Measurements from ENCODE around the gene EMSY. TPM values are rescaled to one million over a fixed set of nuclear protein-coding genes. Genes with fewer than 3 reads are reported as not detected.
A peak's percentile ranks its signal among the peaks of the same experiment; 100 is the strongest.

The EMSY gene
- total RNA-seq, 4 donors from 2014 or later: 13.2 to 43.4 (median 29.0) TPM

- Histone ChIP-seq H3K4me3 (no peak overlapping the region), H3K27me3 (no peaks in the 10 kb centered on the region), H3K4me1 (peaks cover 0 to 10% of the 10 kb centered on the region in 2 donors), H3K9me3 (no peaks in the 10 kb centered on the region), H3K36me3 (no peaks in the 10 kb centered on the region), H3K27ac (peak overlapping the region in 1 of 2 donors; percentile 88)
- TF ChIP-seq CTCF (IDR thresholded peaks at IDR 0.05) (no peak), POLR2A (IDR thresholded peaks at IDR 0.05) (no peak)
- intact Hi-C loops (cut with DNase I; ENCODE audit: low total_unique reads): no loop called here
- no peak for DNase-seq
These were observed 156.5 kb downstream of the EMSY start for GRCh38 chr11:76601272-76601671.

GRCh38 chr11:76601724-76602123 lies 156.9 kb downstream of the EMSY start:
- Histone ChIP-seq H3K27ac (peak overlapping the region; percentile 52 to 88), H3K4me3 (no peak overlapping the region), H3K36me3 (no peaks in the 10 kb centered on the region), H3K4me1 (peaks cover 0 to 10% of the 10 kb centered on the region in 2 donors), H3K27me3 (no peaks in the 10 kb centered on the region), H3K9me3 (no peaks in the 10 kb centered on the region)
- TF ChIP-seq CTCF (IDR thresholded peaks at IDR 0.05) (no peak), POLR2A (IDR thresholded peaks at IDR 0.05) (no peak)
- intact Hi-C loops (cut with DNase I; ENCODE audit: low total_unique reads): no loop called here
- no peak for DNase-seq

DNA sequence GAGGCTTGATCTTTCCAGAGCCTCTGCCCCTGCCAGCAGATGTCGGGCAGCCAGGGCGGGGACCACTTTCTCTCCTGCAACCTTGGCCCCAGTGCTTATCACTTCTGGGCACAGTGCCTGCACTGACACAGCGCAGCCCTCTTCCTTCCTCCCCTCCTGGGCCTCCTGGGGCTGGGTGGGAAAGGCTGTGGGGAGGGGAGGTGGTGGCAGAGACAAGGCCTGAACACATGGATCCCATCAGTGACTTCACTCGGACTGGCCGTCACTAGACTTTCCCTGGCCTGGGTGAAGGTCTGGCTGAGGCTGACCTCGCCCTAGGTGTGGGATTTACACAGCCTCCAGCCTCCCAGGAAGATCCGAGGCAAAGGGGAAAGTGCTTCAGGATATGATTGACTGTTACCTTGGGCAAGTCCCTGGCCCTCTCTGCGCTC lies 157.6 kb downstream of the EMSY start:
- peak; percentile 48 to 58 for DNase-seq
- H3K4me3 ChIP-seq: no peak overlapping the region
- no peaks in the 10 kb centered on the region for H3K36me3 ChIP-seq
- no peaks in the 10 kb centered on the region for H3K9me3 ChIP-seq
- intact Hi-C loops (cut with DNase I; ENCODE audit: low total_unique reads): no loop called here
- no peaks in the 10 kb centered on the region for H3K27me3 ChIP-seq
- peaks cover 0 to 10% of the 10 kb centered on the region in 2 donors for H3K4me1 ChIP-seq
- no peak for TF ChIP-seq CTCF (IDR thresholded peaks at IDR 0.05)
- TF ChIP-seq POLR2A (IDR thresholded peaks at IDR 0.05): no peak
- H3K27ac ChIP-seq: peak overlapping the region; percentile 52 to 88

Small RNA genes within 50 kb of the gene (small RNA-seq; reads per million reads assigned to genes)
- gene AP001189.2: not detected
- gene RF00019: not detected

Other genes starting within 250 kb of the EMSY start
- gene WNT11, start 238.5 kb upstream of the EMSY start, total RNA-seq: 10 to 100 TPM in 2 of 4 donors, 1 to 10 TPM in 2; 5.1 to 16.7 (median 9.5) TPM
- gene THAP12, start 63.9 kb upstream of the EMSY start, total RNA-seq: 100 to 1,000 TPM in 1 of 4 donors, 10 to 100 TPM in 3; 12.0 to 104 (median 55.6) TPM
- 10 to 100 TPM in 2 of 4 donors, 1 to 10 TPM in 2; 3.2 to 13.6 (median 8.4) TPM for gene GVQW3, start 63.7 kb upstream of the EMSY start, total RNA-seq
- gene LRRC32, start 225.7 kb downstream of the EMSY start, total RNA-seq: 100 to 1,000 TPM in 1 of 4 donors, 10 to 100 TPM in 2, 1 to 10 TPM in 1; 10.0 to 121 (median 17.5) TPM

Measured in uterus (tissue), 4 donors.